Colonic mucosa (tissue), 4 donors: ENCODE data around the gene PRRC1. TPM values are rescaled to one million over a fixed set of nuclear protein-coding genes. Genes with fewer than 3 reads are reported as not detected.

Experiments used
- DNase-seq: peaks from one replicate; pipeline ENCODE4 v3.0.0-alpha.2; 2020
- H3K27ac ChIP-seq: fragments of 200-600 bp; one replicate; pipeline ENCODE4 v1.8.0; 2021
- H3K27me3 ChIP-seq: fragments of 200-600 bp; one replicate; pipeline ENCODE4 v1.8.0; 2021
- H3K36me3 ChIP-seq: fragments of 200-600 bp; one replicate; pipeline ENCODE4 v1.8.0; 2021
- H3K4me1 ChIP-seq: fragments of 200-600 bp; one replicate; pipeline ENCODE4 v1.8.0; 2021; ENCODE audit warnings: mild to moderate bottlenecking
- H3K4me3 ChIP-seq: fragments of 200-600 bp; one replicate; pipeline ENCODE4 v1.8.0; 2021
- H3K9ac ChIP-seq, 2 donors: one replicate each; pipeline ENCODE4 v1.7.0; 2013; ENCODE audit warnings: control low read depth in 2 of 2, low read depth in 2 of 2, low read length in 2 of 2
- H3K9me3 ChIP-seq: fragments of 200-600 bp; one replicate; pipeline ENCODE4 v1.8.0; 2021
- CTCF ChIP-seq: fragments of 200-600 bp; IDR thresholded peaks from one replicate; pipeline ENCODE4 v1.8.0; 2022; ENCODE audit warnings: antibody characterized with exemption, mild to moderate bottlenecking
- intact Hi-C: fragments of 100-400 bp; cut with DNase I; formaldehyde crosslinking; loops from one replicate; pipeline ENCODE4 v1.14.1; 2022
- total RNA-seq, 2 donors: library from RNA; stranded (reverse); fragmentation: NEBNext Ultra II Directional in 1 of 2; extraction: Animal tissue kit (Norgen Biotek cat#: 25700) in 1 of 2; gene quantifications; one replicate each; pipeline ENCODE4 v1.2.1, GENCODE V29; 2021
- donor health status: healthy.
- donor health status: DM: no; HTN: no; CAD: no.
- donor health status: DM: no; HTN: no; CAD: no.

The PRRC1 gene
- total RNA-seq, 2 donors from 2014 or later = 73.0 to 79.9 TPM

GRCh38 chr5:127582773-127583370, 65.4 kb downstream of the PRRC1 start:
- TF ChIP-seq CTCF = no peak
- DNase-seq = no peak
- no peaks in the 10 kb centered on the region for H3K36me3 ChIP-seq
- H3K4me3 ChIP-seq = no peak overlapping the region
- H3K27ac ChIP-seq = no peak overlapping the region
- no peak overlapping the region for H3K9ac ChIP-seq
- H3K9me3 ChIP-seq = no peaks in the 10 kb centered on the region
- H3K4me1 ChIP-seq = no peaks in the 10 kb centered on the region
- intact Hi-C loops = no loop called here
- H3K27me3 ChIP-seq = no peaks in the 10 kb centered on the region

- DNase-seq = no peak
- Histone ChIP-seq H3K4me1 (no peaks in the 10 kb centered on the region), H3K9ac (no peak overlapping the region), H3K36me3 (no peaks in the 10 kb centered on the region), H3K27me3 (no peaks in the 10 kb centered on the region), H3K9me3 (no peaks in the 10 kb centered on the region), H3K27ac (no peak overlapping the region), H3K4me3 (no peak overlapping the region)
- TF ChIP-seq CTCF = no peak
- intact Hi-C loops = no loop called here
Measured at GRCh38 chr5:127583866-127584265, 66.4 kb downstream of the PRRC1 start.

- Histone ChIP-seq H3K27me3 (no peaks in the 10 kb centered on the region), H3K36me3 (no peaks in the 10 kb centered on the region)
- intact Hi-C loops = no loop called here
Measured at GRCh38 chr5:127585661-127586060, 68.2 kb downstream of the PRRC1 start.

GRCh38 chr5:127586066-127586770, 68.8 kb downstream of the PRRC1 start:
- no peak overlapping the region for H3K27ac ChIP-seq
- DNase-seq = no peak
- intact Hi-C loops = no loop called here

More at GRCh38 chr5:127585661-127586060, 68.2 kb downstream of the PRRC1 start:
- H3K4me1 ChIP-seq = no peaks in the 10 kb centered on the region
- no peak overlapping the region for H3K4me3 ChIP-seq
- H3K9me3 ChIP-seq = no peaks in the 10 kb centered on the region
- no peak overlapping the region for H3K9ac ChIP-seq
- no peak for TF ChIP-seq CTCF
- no peak for DNase-seq
- H3K27ac ChIP-seq = no peak overlapping the region

GRCh38 chr5:127586811-127587210, 69.4 kb downstream of the PRRC1 start:
- DNase-seq = no peak
- Histone ChIP-seq H3K4me3 (no peak overlapping the region), H3K9ac (no peak overlapping the region), H3K27me3 (no peaks in the 10 kb centered on the region), H3K9me3 (no peaks in the 10 kb centered on the region), H3K36me3 (no peaks in the 10 kb centered on the region), H3K27ac (no peak overlapping the region), H3K4me1 (no peaks in the 10 kb centered on the region)
- intact Hi-C loops = no loop called here
- no peak for TF ChIP-seq CTCF

More at GRCh38 chr5:127586066-127586770, 68.8 kb downstream of the PRRC1 start:
- Histone ChIP-seq H3K36me3 (no peaks in the 10 kb centered on the region), H3K9me3 (no peaks in the 10 kb centered on the region), H3K27me3 (no peaks in the 10 kb centered on the region), H3K9ac (no peak overlapping the region), H3K4me1 (no peaks in the 10 kb centered on the region), H3K4me3 (no peak overlapping the region)
- no peak for TF ChIP-seq CTCF
